Left ventricle myocardium inferior (tissue), 1 donor: ENCODE results near the gene CST3. TPM values are rescaled to one million over a fixed set of nuclear protein-coding genes. Genes with fewer than 3 reads are reported as not detected.

ENCODE experiments used
- DNase-seq: peaks from one replicate; pipeline ENCODE4 v3.0.0-alpha.2; 2020
- H3K27ac ChIP-seq: fragments of 200-600 bp; replicated peaks from 2 replicates; pipeline ENCODE4 v1.8.0; 2021
- H3K27me3 ChIP-seq: fragments of 200-600 bp; 2 replicates; pipeline ENCODE4 v1.8.0; 2021; ENCODE audit warnings: low read depth
- H3K36me3 ChIP-seq: fragments of 200-600 bp; 2 replicates; pipeline ENCODE4 v1.8.0; 2021
- H3K4me1 ChIP-seq: fragments of 200-600 bp; 2 replicates; pipeline ENCODE4 v1.8.0; 2021
- H3K4me3 ChIP-seq: fragments of 200-600 bp; 2 replicates; pipeline ENCODE4 v1.8.0; 2021; ENCODE audit warnings: mild to moderate bottlenecking, moderate library complexity
- H3K9me3 ChIP-seq: fragments of 200-600 bp; replicated peaks from 2 replicates; pipeline ENCODE4 v1.8.0; 2021
- CTCF ChIP-seq: fragments of 200-600 bp; IDR thresholded peaks from 2 replicates; pipeline ENCODE4 v1.8.0; 2021; ENCODE audit warnings: antibody characterized with exemption, mild to moderate bottlenecking, borderline replicate concordance
- intact Hi-C: fragments of 100-400 bp; cut with micrococcal nuclease; formaldehyde crosslinking; loops from one replicate; pipeline ENCODE4 v1.11.0; 2022
- total RNA-seq: library from RNA; stranded (reverse); fragmentation: NEBNext Ultra II Directional; extraction: Animal tissue kit (Norgen Biotek cat#: 25700); gene quantifications from one replicate; pipeline ENCODE4 v1.2.1, GENCODE V29; 2021
- donor health status: DM: no; HTN: yes; CAD: no; lungs with severe emphysema.

Gene CST3
- total RNA-seq, 1 donor from 2014 or later = 576 TPM

- Histone ChIP-seq H3K36me3 (no peaks in the 10 kb centered on the region), H3K4me1 (peaks cover 14% of the 10 kb centered on the region), H3K27me3 (peaks cover 9% of the 10 kb centered on the region), H3K4me3 (no peak overlapping the region), H3K27ac (no peak overlapping the region), H3K9me3 (no peaks in the 10 kb centered on the region)
- no peak for TF ChIP-seq CTCF
- DNase-seq = no peak
- intact Hi-C loops = loop anchor here (10.0 kb wide), 1 partner anchor 303 kb away; no protein-coding TSS in a partner anchor
Observed at GRCh38 chr20:23671479-23671878, 33.7 kb upstream of the CST3 start.

DNA sequence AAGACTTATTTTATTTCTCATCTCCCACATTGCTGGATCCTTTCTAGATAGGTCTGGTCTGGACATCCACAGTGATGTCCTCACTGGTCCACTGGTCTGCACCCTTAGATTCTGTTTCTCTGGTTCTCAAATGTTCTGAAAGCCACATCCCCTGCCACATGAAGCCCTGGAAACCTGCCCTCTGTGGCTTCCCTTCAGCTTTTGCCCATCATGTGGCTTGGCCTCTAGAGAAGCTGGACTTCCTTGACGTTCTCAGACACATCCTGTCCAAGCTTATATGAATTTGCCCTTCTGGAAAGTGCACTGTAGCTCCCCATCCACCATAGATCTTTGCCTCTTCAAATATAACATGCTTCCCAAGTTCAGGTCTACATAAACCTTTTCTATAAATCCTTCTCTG lies 32.6 kb upstream of the CST3 start:
- no peaks in the 10 kb centered on the region for H3K36me3 ChIP-seq
- no peak overlapping the region for H3K4me3 ChIP-seq
- H3K27me3 ChIP-seq = peaks cover 9% of the 10 kb centered on the region
- intact Hi-C loops = loop anchor here (10.0 kb wide), 1 partner anchor 304 kb away; no protein-coding TSS in a partner anchor
- no peak overlapping the region for H3K27ac ChIP-seq
- no peak for DNase-seq
- H3K9me3 ChIP-seq = no peaks in the 10 kb centered on the region
- H3K4me1 ChIP-seq = peaks cover 17% of the 10 kb centered on the region
- no peak for TF ChIP-seq CTCF

DNA sequence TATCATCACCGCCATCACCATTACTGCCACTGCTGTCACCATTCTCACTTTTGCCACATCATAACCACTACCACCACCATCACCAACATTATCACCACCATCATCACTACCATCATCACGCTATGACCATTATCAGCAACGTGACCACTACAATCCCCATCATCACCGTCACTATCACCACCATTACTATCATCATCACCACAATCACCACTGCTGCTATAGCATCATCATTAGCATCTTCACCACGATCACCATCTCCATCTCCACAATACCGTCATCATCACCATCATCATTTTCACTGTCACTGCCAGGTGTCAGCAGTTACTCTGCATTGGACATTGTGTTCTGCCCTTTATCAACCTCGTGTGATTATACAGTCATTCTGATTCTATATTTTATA lies 32.1 kb upstream of the CST3 start:
- H3K4me1 ChIP-seq = peaks cover 17% of the 10 kb centered on the region
- peaks cover 9% of the 10 kb centered on the region for H3K27me3 ChIP-seq
- no peak for TF ChIP-seq CTCF
- H3K4me3 ChIP-seq = no peak overlapping the region
- no peak overlapping the region for H3K27ac ChIP-seq
- H3K36me3 ChIP-seq = no peaks in the 10 kb centered on the region
- no peak for DNase-seq
- H3K9me3 ChIP-seq = no peaks in the 10 kb centered on the region
- intact Hi-C loops = loop anchor here (10.0 kb wide), 1 partner anchor 305 kb away; no protein-coding TSS in a partner anchor

GRCh38 chr20:23669327-23669726 lies 31.6 kb upstream of the CST3 start:
- DNase-seq = no peak

GRCh38 chr20:23668477-23668951 lies 30.8 kb upstream of the CST3 start:
- no peak for DNase-seq

More at GRCh38 chr20:23669327-23669726, 31.6 kb upstream of the CST3 start:
- intact Hi-C loops = no loop called here
- Histone ChIP-seq H3K36me3 (no peaks in the 10 kb centered on the region), H3K27ac (no peak overlapping the region), H3K9me3 (no peaks in the 10 kb centered on the region), H3K4me1 (peaks cover 17% of the 10 kb centered on the region), H3K27me3 (peaks cover 9% of the 10 kb centered on the region), H3K4me3 (no peak overlapping the region)
- TF ChIP-seq CTCF = no peak

More at GRCh38 chr20:23668477-23668951, 30.8 kb upstream of the CST3 start:
- H3K9me3 ChIP-seq = no peaks in the 10 kb centered on the region
- peaks cover 9% of the 10 kb centered on the region for H3K27me3 ChIP-seq
- peak; percentile 89 for TF ChIP-seq CTCF
- H3K27ac ChIP-seq = no peak overlapping the region
- no peak overlapping the region for H3K4me3 ChIP-seq
- intact Hi-C loops = no loop called here
- H3K36me3 ChIP-seq = no peaks in the 10 kb centered on the region
- peaks cover 17% of the 10 kb centered on the region for H3K4me1 ChIP-seq
